ENCODE measurements around the gene CELA2A.
"Not testable (repeated sequence)": the region's sequence is repeated elsewhere in the genome, so short reads cannot be mapped to it uniquely, and the experiment has no call there.

CELA2A gene

DNA sequence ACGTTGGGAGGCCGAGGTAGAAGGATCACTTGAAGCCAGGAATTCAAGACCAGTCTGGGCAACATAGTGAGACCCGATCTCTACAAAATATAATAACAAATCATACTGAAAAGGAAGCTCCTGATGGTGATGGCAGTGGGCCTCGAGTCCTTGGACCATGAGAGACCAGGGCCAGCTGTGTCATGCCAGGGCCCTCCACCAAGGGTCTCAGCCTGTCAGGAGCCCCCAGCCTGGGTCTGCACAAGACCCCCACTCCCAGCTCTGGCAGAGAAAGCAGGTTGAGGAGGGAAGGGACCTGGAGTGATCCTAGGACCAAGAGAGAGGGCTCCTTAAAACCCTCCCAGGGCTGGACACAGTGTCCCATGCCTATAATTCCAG, 25.0 kb upstream of the CELA2A start:
- TF ChIP-seq YY1 (IDR thresholded peaks at IDR 0.05; ENCODE audit: insufficient read depth, insufficient read length) (no peak), SUZ12 (IDR thresholded peaks at IDR 0.05; ENCODE audit: extremely low read depth, insufficient read depth, insufficient read length) (no peak), ZNF274 (IDR thresholded peaks at IDR 0.05; ENCODE audit: low read depth, low read length) (no peak)
- H3K4me1 ChIP-seq (ENCODE audit: insufficient read depth, insufficient read length) = peaks cover 5% of the 10 kb centered on the region
- DNase-seq (ENCODE audit: low read depth, low spot score) = no peak

GRCh38 chr1:15432324-15432723, 24.2 kb upstream of the CELA2A start:
- Histone ChIP-seq H3K4me1 (ENCODE audit: insufficient read depth, insufficient read length) (peaks cover 3% of the 10 kb centered on the region), H3K36me3 (ENCODE audit: insufficient read depth, insufficient read length, low read length) (peaks cover 17% of the 10 kb centered on the region), H3K27me3 (ENCODE audit: insufficient read depth, insufficient read length) (no peaks in the 10 kb centered on the region), H3K9ac (ENCODE audit: insufficient read length, low read depth) (no peak overlapping the region), H3K9me3 (ENCODE audit: insufficient read depth, low read length) (no peaks in the 10 kb centered on the region), H3K4me3 (ENCODE audit: insufficient read length, low read depth) (no peak overlapping the region)
- TF ChIP-seq SUZ12 (IDR thresholded peaks at IDR 0.05; ENCODE audit: extremely low read depth, insufficient read depth, insufficient read length) (no peak), ZNF274 (IDR thresholded peaks at IDR 0.05; ENCODE audit: low read depth, low read length) (no peak), YY1 (IDR thresholded peaks at IDR 0.05; ENCODE audit: insufficient read depth, insufficient read length) (no peak)
- no peak for DNase-seq (ENCODE audit: low read depth, low spot score)

More for the DNA sequence above, 25.0 kb upstream of the CELA2A start:
- Histone ChIP-seq H3K36me3 (ENCODE audit: insufficient read depth, insufficient read length, low read length) (peaks cover 25% of the 10 kb centered on the region), H3K27me3 (ENCODE audit: insufficient read depth, insufficient read length) (no peaks in the 10 kb centered on the region), H3K4me3 (ENCODE audit: insufficient read length, low read depth) (no peak overlapping the region), H3K9ac (ENCODE audit: insufficient read length, low read depth) (no peak overlapping the region), H3K9me3 (ENCODE audit: insufficient read depth, low read length) (no peaks in the 10 kb centered on the region)

GRCh38 chr1:15433471-15433870, 23.1 kb upstream of the CELA2A start:
- Histone ChIP-seq H3K36me3 (ENCODE audit: insufficient read depth, insufficient read length, low read length) (peaks cover 11% of the 10 kb centered on the region), H3K27me3 (ENCODE audit: insufficient read depth, insufficient read length) (no peaks in the 10 kb centered on the region), H3K9me3 (ENCODE audit: insufficient read depth, low read length) (no peaks in the 10 kb centered on the region), H3K4me3 (ENCODE audit: insufficient read length, low read depth) (no peak overlapping the region), H3K4me1 (ENCODE audit: insufficient read depth, insufficient read length) (peaks cover 3% of the 10 kb centered on the region), H3K9ac (ENCODE audit: insufficient read length, low read depth) (no peak overlapping the region)
- DNase-seq (ENCODE audit: low read depth, low spot score) = no peak
- TF ChIP-seq ZNF274 (IDR thresholded peaks at IDR 0.05; ENCODE audit: low read depth, low read length) (no peak), SUZ12 (IDR thresholded peaks at IDR 0.05; ENCODE audit: extremely low read depth, insufficient read depth, insufficient read length) (no peak), YY1 (IDR thresholded peaks at IDR 0.05; ENCODE audit: insufficient read depth, insufficient read length) (no peak)

DNA sequence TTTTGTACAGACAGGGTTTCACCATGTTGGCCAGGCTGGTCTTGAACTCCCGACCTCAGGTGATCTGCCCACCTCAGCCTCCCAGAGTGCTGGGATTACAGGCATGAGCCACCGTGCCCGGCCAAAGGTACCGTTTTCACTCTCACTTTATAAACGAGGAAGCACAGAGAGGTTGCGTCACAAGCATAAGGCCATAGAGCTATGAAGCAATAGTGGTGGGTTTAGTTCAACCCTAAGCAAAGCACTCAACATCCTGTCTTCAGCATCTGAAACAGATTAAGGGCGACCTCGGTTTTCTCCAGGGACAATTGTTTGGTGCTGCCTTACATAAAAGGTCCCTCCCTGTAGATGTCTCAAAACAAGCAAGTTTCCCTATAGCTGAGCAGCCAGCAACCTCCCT, 21.8 kb upstream of the CELA2A start:
- DNase-seq (ENCODE audit: low read depth, low spot score); H3K4me3 ChIP-seq (ENCODE audit: insufficient read length, low read depth); H3K36me3 ChIP-seq (ENCODE audit: insufficient read depth, insufficient read length, low read length); H3K9me3 ChIP-seq (ENCODE audit: insufficient read depth, low read length); H3K27me3 ChIP-seq (ENCODE audit: insufficient read depth, insufficient read length); H3K4me1 ChIP-seq (ENCODE audit: insufficient read depth, insufficient read length); H3K9ac ChIP-seq (ENCODE audit: insufficient read length, low read depth): not testable (repeated sequence)

- TF ChIP-seq SUZ12 (IDR thresholded peaks at IDR 0.05; ENCODE audit: extremely low read depth, insufficient read depth, insufficient read length) (no peak), YY1 (IDR thresholded peaks at IDR 0.05; ENCODE audit: insufficient read depth, insufficient read length) (no peak), ZNF274 (IDR thresholded peaks at IDR 0.05; ENCODE audit: low read depth, low read length) (no peak)
These were observed 21.1 kb upstream of the CELA2A start for GRCh38 chr1:15435239-15436077.

DNA sequence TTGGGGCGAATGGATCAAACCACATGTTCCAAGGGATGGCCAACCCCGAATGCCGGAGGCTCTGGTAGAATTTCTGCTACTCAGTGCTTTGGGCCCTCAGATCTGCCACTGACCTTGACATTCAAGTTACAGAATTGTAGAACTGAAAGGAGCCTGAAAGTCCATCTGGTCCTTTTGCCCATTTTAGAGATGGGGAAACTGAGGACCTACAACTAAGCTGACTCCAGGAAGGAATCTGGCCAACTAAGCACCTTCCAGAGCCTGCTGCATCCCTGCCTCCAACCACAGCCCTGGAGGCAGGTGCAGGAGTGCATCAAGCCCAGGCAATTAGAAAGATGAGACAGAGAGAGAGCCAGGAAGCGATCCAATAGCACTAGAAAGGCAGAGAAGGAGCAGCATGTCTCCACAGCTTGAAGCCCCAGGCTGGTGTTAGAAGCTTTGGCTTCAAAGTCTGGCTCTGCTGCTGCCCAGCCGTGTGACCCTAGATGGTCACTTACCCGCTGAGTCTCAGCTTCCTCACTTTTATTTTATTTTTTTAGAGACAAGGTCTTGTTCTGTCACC, 19.6 kb upstream of the CELA2A start:
- Histone ChIP-seq H3K4me3 (ENCODE audit: insufficient read length, low read depth) (no peak overlapping the region), H3K36me3 (ENCODE audit: insufficient read depth, insufficient read length, low read length) (no peaks in the 10 kb centered on the region), H3K4me1 (ENCODE audit: insufficient read depth, insufficient read length) (peaks cover 3% of the 10 kb centered on the region), H3K27me3 (ENCODE audit: insufficient read depth, insufficient read length) (no peaks in the 10 kb centered on the region), H3K9me3 (ENCODE audit: insufficient read depth, low read length) (no peaks in the 10 kb centered on the region), H3K9ac (ENCODE audit: insufficient read length, low read depth) (no peak overlapping the region)
- no peak for TF ChIP-seq ZNF274 (IDR thresholded peaks at IDR 0.05; ENCODE audit: low read depth, low read length)
- no peak for TF ChIP-seq SUZ12 (IDR thresholded peaks at IDR 0.05; ENCODE audit: extremely low read depth, insufficient read depth, insufficient read length)
- TF ChIP-seq YY1 (IDR thresholded peaks at IDR 0.05; ENCODE audit: insufficient read depth, insufficient read length) = no peak
- no peak for DNase-seq (ENCODE audit: low read depth, low spot score)

More at GRCh38 chr1:15435239-15436077, 21.1 kb upstream of the CELA2A start:
- no peak overlapping the region for H3K9ac ChIP-seq (ENCODE audit: insufficient read length, low read depth)
- H3K9me3 ChIP-seq (ENCODE audit: insufficient read depth, low read length) = no peaks in the 10 kb centered on the region
- H3K27me3 ChIP-seq (ENCODE audit: insufficient read depth, insufficient read length) = no peaks in the 10 kb centered on the region
- H3K4me3 ChIP-seq (ENCODE audit: insufficient read length, low read depth) = no peak overlapping the region
- H3K4me1 ChIP-seq (ENCODE audit: insufficient read depth, insufficient read length) = peaks cover 3% of the 10 kb centered on the region
- DNase-seq (ENCODE audit: low read depth, low spot score) = no peak
- H3K36me3 ChIP-seq (ENCODE audit: insufficient read depth, insufficient read length, low read length) = peaks cover 3% of the 10 kb centered on the region

GRCh38 chr1:15439325-15439724, 17.2 kb upstream of the CELA2A start:
- Histone ChIP-seq H3K27me3 (ENCODE audit: insufficient read depth, insufficient read length) (no peaks in the 10 kb centered on the region), H3K9ac (ENCODE audit: insufficient read length, low read depth) (no peak overlapping the region), H3K9me3 (ENCODE audit: insufficient read depth, low read length) (no peaks in the 10 kb centered on the region), H3K36me3 (ENCODE audit: insufficient read depth, insufficient read length, low read length) (no peaks in the 10 kb centered on the region), H3K4me1 (ENCODE audit: insufficient read depth, insufficient read length) (no peaks in the 10 kb centered on the region), H3K4me3 (ENCODE audit: insufficient read length, low read depth) (no peak overlapping the region)
- no peak for DNase-seq (ENCODE audit: low read depth, low spot score)
- TF ChIP-seq SUZ12 (IDR thresholded peaks at IDR 0.05; ENCODE audit: extremely low read depth, insufficient read depth, insufficient read length) = no peak
- TF ChIP-seq ZNF274 (IDR thresholded peaks at IDR 0.05; ENCODE audit: low read depth, low read length) = no peak
- TF ChIP-seq YY1 (IDR thresholded peaks at IDR 0.05; ENCODE audit: insufficient read depth, insufficient read length) = no peak
